A673 (cell line): ENCODE data around the gene MIS12. TPM values are rescaled to one million over a fixed set of nuclear protein-coding genes. Genes with fewer than 3 reads are reported as not detected.

ENCODE experiments used
- BruUV-seq: library from RNA; stranded (reverse); fragments of 400-500 nt; replicated peaks from 2 replicates; lab custom pipeline; 2021; lab: Mats Ljungman, UMichigan
- CTCF ChIA-PET: fragments of 300-600 bp; sonication (Branson Sonifier 250); formaldehyde crosslinking; loops from one replicate; lab custom pipeline; 2022; ENCODE audit warnings: antibody characterized with exemption; lab: Charles Lee
- POLR2A ChIA-PET: fragments of 300-600 bp; sonication (Branson Sonifier 250); formaldehyde crosslinking; loops from one replicate; lab custom pipeline; 2022; ENCODE audit warnings: antibody characterized with exemption; ENCODE audit not compliant: low non-redundant PET; lab: Charles Lee
- DNase-seq: peaks from one replicate; pipeline ENCODE4 v3.0.0-alpha.2; 2015; ENCODE audit warnings: low spot score
- H3K27ac ChIP-seq: fragments of 200-600 bp; sonication (generic); 2 replicates; pipeline ENCODE4 v1.5.1; 2016; ENCODE audit warnings: mixed run types, low read depth, mild to moderate bottlenecking, mixed read lengths, antibody characterized with exemption, low read length; ENCODE audit not compliant: poor library complexity, severe bottlenecking
- H3K27me3 ChIP-seq: fragments of 200-600 bp; sonication (generic); replicated peaks from 2 replicates; pipeline ENCODE4 v1.6.1; 2017; ENCODE audit warnings: mixed run types, low read depth, mild to moderate bottlenecking, mixed read lengths, antibody characterized with exemption, low read length; ENCODE audit not compliant: insufficient read depth, poor library complexity
- H3K36me3 ChIP-seq: fragments of 200-600 bp; sonication (generic); 2 replicates; pipeline ENCODE4 v1.6.1; 2016; ENCODE audit warnings: mixed run types, mild to moderate bottlenecking, mixed read lengths, antibody characterized with exemption, low read length; ENCODE audit not compliant: insufficient read depth, poor library complexity, severe bottlenecking
- H3K4me1 ChIP-seq: fragments of 200-600 bp; sonication (generic); 2 replicates; pipeline ENCODE4 v1.6.1; 2017; ENCODE audit warnings: mixed run types, mild to moderate bottlenecking, mixed read lengths, antibody characterized with exemption, low read length; ENCODE audit not compliant: insufficient read depth, poor library complexity, severe bottlenecking
- H3K4me3 ChIP-seq: fragments of 200-600 bp; sonication (generic); 2 replicates; pipeline ENCODE4 v1.5.1; 2016; ENCODE audit warnings: low read depth, mixed run types, mild to moderate bottlenecking, mixed read lengths, low read length; ENCODE audit not compliant: poor library complexity, severe bottlenecking
- H3K9me3 ChIP-seq: fragments of 200-600 bp; sonication (generic); 2 replicates; pipeline ENCODE4 v1.6.1; 2016; ENCODE audit warnings: mixed run types, low read depth, mild to moderate bottlenecking, mixed read lengths, antibody characterized with exemption, low read length; ENCODE audit not compliant: poor library complexity, severe bottlenecking
- EZH2 ChIP-seq: fragments of 200-600 bp; sonication (generic); IDR thresholded peaks from 2 replicates; pipeline ENCODE4 v1.6.1; 2017; ENCODE audit warnings: borderline replicate concordance, low read depth, mild to moderate bottlenecking, mixed read lengths, antibody characterized with exemption, low read length; ENCODE audit not compliant: poor library complexity, severe bottlenecking
- intact Hi-C: fragments of 100-400 bp; cut with micrococcal nuclease; formaldehyde crosslinking; loops from one replicate; pipeline ENCODE4 v1.10.0; 2022; ENCODE audit not compliant: unreplicated experiment
- total RNA-seq: library from RNA; stranded (reverse); gene quantifications from 2 replicates; pipeline ENCODE4 v1.2.3, GENCODE V29; 2021
- TF ChIP-seq, protein P1 (sequence below): fragments of 300-800, 200-600 bp; sonication (generic); conservative IDR thresholded peaks from 2 replicates; pipeline ENCODE4 v1.5.1; 2017; ENCODE audit warnings: low read depth, mild to moderate bottlenecking, antibody characterized with exemption, low read length, moderate library complexity, mixed read lengths

Gene MIS12
- total RNA-seq, 1 experiment from 2014 or later, result 33.9 TPM

DNA sequence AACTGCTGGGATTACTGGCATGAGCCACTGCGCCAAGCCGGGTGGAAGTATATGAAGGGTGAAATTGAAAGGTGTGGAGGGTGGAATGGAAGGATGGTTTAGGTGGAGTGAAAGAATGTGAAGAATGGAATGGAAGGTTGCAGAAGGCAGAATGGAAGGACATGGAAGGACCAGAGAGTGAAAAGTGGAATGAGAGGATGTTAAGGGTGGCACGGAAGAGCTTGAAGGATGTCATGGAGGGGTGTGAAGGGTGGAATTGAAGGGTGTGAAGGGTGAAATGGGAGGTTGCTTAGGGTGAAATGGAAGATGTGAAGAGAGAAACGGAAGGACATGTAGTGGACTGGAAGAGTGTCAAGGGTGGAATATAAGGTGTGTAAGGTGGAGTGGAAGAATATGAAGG is 16.2 kb downstream of the MIS12 start:
- H3K4me3 ChIP-seq, result no peak overlapping the region
- intact Hi-C loops, result no loop called here
- DNase-seq, result no peak
- no TSS peak for BruUV-seq
- no peak for TF ChIP-seq EZH2
- TF ChIP-seq, protein P1, sequence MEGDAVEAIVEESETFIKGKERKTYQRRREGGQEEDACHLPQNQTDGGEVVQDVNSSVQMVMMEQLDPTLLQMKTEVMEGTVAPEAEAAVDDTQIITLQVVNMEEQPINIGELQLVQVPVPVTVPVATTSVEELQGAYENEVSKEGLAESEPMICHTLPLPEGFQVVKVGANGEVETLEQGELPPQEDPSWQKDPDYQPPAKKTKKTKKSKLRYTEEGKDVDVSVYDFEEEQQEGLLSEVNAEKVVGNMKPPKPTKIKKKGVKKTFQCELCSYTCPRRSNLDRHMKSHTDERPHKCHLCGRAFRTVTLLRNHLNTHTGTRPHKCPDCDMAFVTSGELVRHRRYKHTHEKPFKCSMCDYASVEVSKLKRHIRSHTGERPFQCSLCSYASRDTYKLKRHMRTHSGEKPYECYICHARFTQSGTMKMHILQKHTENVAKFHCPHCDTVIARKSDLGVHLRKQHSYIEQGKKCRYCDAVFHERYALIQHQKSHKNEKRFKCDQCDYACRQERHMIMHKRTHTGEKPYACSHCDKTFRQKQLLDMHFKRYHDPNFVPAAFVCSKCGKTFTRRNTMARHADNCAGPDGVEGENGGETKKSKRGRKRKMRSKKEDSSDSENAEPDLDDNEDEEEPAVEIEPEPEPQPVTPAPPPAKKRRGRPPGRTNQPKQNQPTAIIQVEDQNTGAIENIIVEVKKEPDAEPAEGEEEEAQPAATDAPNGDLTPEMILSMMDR, result no peak
- ChIA-PET CTCF (no interaction called here), POLR2A (no interaction called here)
- H3K4me1 ChIP-seq, result peaks cover 8% of the 10 kb centered on the region
- H3K27ac ChIP-seq, result no peak overlapping the region
- H3K27me3 ChIP-seq, result peaks cover 9% of the 10 kb centered on the region
- H3K36me3 ChIP-seq, result no peaks in the 10 kb centered on the region
- H3K9me3 ChIP-seq, result no peaks in the 10 kb centered on the region

DNA sequence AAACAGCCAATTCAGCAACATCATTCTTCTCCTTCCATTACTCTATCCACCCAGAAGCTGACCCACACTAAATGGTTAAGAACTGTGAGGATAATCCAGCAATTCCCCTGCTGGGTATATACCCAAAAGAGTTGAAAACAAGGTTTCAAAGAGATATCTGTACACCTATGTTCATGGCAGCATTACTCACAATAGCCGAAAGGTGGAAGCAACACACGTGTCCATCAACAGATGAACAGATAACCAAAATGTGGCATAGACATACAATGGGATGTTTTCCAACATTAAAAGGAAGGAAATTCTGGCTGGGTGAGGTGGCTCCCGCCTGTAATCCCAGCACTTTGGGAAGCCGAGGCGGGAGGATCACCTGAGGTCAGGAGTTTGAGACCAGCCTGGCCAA is 19.9 kb downstream of the MIS12 start:
- intact Hi-C loops, result no loop called here
- POLR2A ChIA-PET, result no interaction called here
- H3K4me3 ChIP-seq, result no peak overlapping the region

GRCh38 chr17:5508810-5509209 is 22.4 kb downstream of the MIS12 start:
- no peak overlapping the region for H3K4me3 ChIP-seq
- H3K4me1 ChIP-seq, result no peaks in the 10 kb centered on the region
- BruUV-seq, result no TSS peak
- no peak overlapping the region for H3K27ac ChIP-seq
- POLR2A ChIA-PET, result no interaction called here
- DNase-seq, result no peak
- intact Hi-C loops, result no loop called here
- no peaks in the 10 kb centered on the region for H3K27me3 ChIP-seq
- no peaks in the 10 kb centered on the region for H3K36me3 ChIP-seq
- H3K9me3 ChIP-seq, result no peaks in the 10 kb centered on the region
- TF ChIP-seq EZH2, result no peak
- TF ChIP-seq, protein P1, result no peak
- CTCF ChIA-PET, result no interaction called here

More for the DNA sequence above, 19.9 kb downstream of the MIS12 start:
- TF ChIP-seq, protein P1, result no peak
- TF ChIP-seq EZH2, result no peak
- no peak for DNase-seq
- H3K27me3 ChIP-seq, result no peaks in the 10 kb centered on the region
- H3K36me3 ChIP-seq, result no peaks in the 10 kb centered on the region
- BruUV-seq, result no TSS peak
- CTCF ChIA-PET, result no interaction called here
- peaks cover 2% of the 10 kb centered on the region for H3K4me1 ChIP-seq
- H3K27ac ChIP-seq, result no peak overlapping the region
- H3K9me3 ChIP-seq, result no peaks in the 10 kb centered on the region
